Small intestine (tissue), 7 donors: ENCODE results near the gene SLC35A2. TPM values are rescaled to one million over a fixed set of nuclear protein-coding genes. Genes with fewer than 3 reads are reported as not detected.
"Not testable (repeated sequence)": the region's sequence is repeated elsewhere in the genome, so short reads cannot be mapped to it uniquely, and the experiment has no call there.

ENCODE experiments used
- DNase-seq, 2 donors: peaks; one replicate each; pipeline versions ENCODE4 v3.0.0 to v3.0.0-alpha.2; 2013
- FAIRE-seq: peaks from 2 replicates; lab custom pipeline; 2012; peaks lifted over from hg19 to GRCh38; lab: Jason Lieb, UNC
- H3K27ac ChIP-seq, 3 donors: one replicate each; pipeline ENCODE4 v1.5.1; 2013; ENCODE audit warnings: low read length in 2 of 3, mild to moderate bottlenecking in 2 of 3, control low read depth in 1 of 3, inconsistent platforms in 1 of 3, low read depth in 1 of 3, moderate library complexity in 1 of 3
- H3K27me3 ChIP-seq, 3 donors: one replicate each; pipeline ENCODE4 v1.6.1; 2013; ENCODE audit warnings: low read length in 3 of 3, inconsistent platforms in 1 of 3; ENCODE audit not compliant: control insufficient read depth in 3 of 3, insufficient read depth in 3 of 3
- H3K36me3 ChIP-seq, 3 donors: one replicate each; pipeline ENCODE4 v1.6.1; 2013; ENCODE audit warnings: low read length in 3 of 3, inconsistent platforms in 1 of 3, low read depth in 1 of 3, mild to moderate bottlenecking in 1 of 3, moderate library complexity in 1 of 3; ENCODE audit not compliant: control insufficient read depth in 3 of 3, insufficient read depth in 2 of 3
- H3K4me1 ChIP-seq, 3 donors: one replicate each; pipeline ENCODE4 v1.6.1; 2013; ENCODE audit warnings: low read length in 2 of 3, inconsistent platforms in 1 of 3, low read depth in 1 of 3, mild to moderate bottlenecking in 1 of 3, moderate library complexity in 1 of 3; ENCODE audit not compliant: control insufficient read depth in 3 of 3, insufficient read depth in 2 of 3
- H3K4me3 ChIP-seq, 3 donors: one replicate each; pipeline ENCODE4 v1.5.1; 2013; ENCODE audit warnings: low read length in 3 of 3, control low read depth in 1 of 3, inconsistent platforms in 1 of 3, low read depth in 1 of 3, mild to moderate bottlenecking in 1 of 3, moderate library complexity in 1 of 3
- H3K9me3 ChIP-seq, 2 donors: one replicate each; pipeline ENCODE4 v1.6.1; 2013; ENCODE audit warnings: low read depth in 1 of 2, low read length in 1 of 2; ENCODE audit not compliant: control insufficient read depth in 2 of 2, insufficient read depth in 1 of 2
- WGBS, 3 donors: extraction: QIAGEN DNeasy Blood & Tissue Kit; methylation state at CpG; one replicate each; pipeline ENCODE4 v1.1.7; 2013; 5-methylcytosine and 5-hydroxymethylcytosine counted together
- polyA plus RNA-seq, 4 donors: library from polyadenylated mRNA; stranded (reverse) in 3 of 4; unstranded in 1 of 4; fragments of 200-250 nt in 3 of 4; fragments of 120-200 nt in 1 of 4; gene quantifications; one replicate each; pipeline versions ENCODE4 v1.2.1 to v1.2.3, GENCODE V29; 2013
- donor health status: healthy with polysubstance abuse.
- donor health status: control.
- donor health status: control.
- donor health status: Bipolar disorder and iron deficiency.
- donor health status: healthy.

Gene SLC35A2
- polyA plus RNA-seq, 4 donors, result 8.1 to 31.5 (median 19.1) TPM

DNA sequence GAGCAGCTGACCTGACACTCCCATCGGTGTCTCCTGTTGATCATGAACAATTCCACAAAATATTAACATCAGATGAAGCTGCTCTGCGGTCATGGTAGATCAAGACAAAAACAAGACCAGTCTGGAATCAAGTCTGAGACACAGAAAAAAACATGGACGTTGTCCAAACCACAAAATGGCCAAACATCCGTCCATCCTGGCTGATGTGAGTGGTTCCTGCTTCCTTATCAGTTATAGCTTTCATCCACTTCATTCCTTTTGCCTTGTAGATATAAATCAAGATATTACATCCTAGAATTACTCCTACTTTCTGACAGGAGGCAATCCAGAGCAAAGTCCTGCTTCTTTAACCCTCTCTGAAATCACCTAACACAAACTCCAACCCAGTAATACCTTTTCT is 47.2 kb downstream of the SLC35A2 start:
- no peaks in the 10 kb centered on the region for H3K27me3 ChIP-seq
- DNase-seq (no peak), FAIRE-seq (no peak)
- H3K27ac ChIP-seq, result no peak overlapping the region
- no peaks in the 10 kb centered on the region for H3K36me3 ChIP-seq
- no peaks in the 10 kb centered on the region for H3K9me3 ChIP-seq
- no peaks in the 10 kb centered on the region for H3K4me1 ChIP-seq
- no peak overlapping the region for H3K4me3 ChIP-seq
- 36 to 38% (median 36%) methylated on average over 4 of the region's 4 CpGs for WGBS, 3 donors

DNA sequence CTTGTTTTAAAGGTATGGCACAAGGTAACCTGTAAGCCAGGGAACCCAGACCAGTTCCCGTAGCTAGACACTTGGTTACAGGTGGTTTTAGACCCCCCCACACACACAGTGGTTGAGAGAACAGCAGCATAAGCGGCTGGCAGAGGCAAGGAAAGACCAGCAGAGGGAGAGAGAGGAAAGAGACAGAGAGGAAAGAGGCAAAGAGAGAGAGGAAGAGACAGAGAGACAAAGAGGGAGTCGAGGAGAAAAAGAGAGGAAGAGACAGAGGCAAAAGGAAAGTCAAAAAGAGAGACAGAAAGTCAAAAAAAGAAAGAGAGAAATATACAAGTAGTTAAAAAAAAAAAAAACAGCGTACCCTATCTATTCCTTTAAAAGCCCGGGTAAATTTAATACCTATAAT is 56.5 kb downstream of the SLC35A2 start:
- H3K4me1 ChIP-seq, result no peaks in the 10 kb centered on the region
- H3K36me3 ChIP-seq, result no peaks in the 10 kb centered on the region
- DNase-seq (peak; percentile 6 to 10), FAIRE-seq (no peak)
- H3K27ac ChIP-seq, result no peak overlapping the region
- H3K4me3 ChIP-seq, result no peak overlapping the region
- no peaks in the 10 kb centered on the region for H3K9me3 ChIP-seq
- H3K27me3 ChIP-seq, result no peaks in the 10 kb centered on the region
- WGBS, 3 donors, result 35 to 47% (median 45%) methylated on average over 5 of the region's 5 CpGs

DNA sequence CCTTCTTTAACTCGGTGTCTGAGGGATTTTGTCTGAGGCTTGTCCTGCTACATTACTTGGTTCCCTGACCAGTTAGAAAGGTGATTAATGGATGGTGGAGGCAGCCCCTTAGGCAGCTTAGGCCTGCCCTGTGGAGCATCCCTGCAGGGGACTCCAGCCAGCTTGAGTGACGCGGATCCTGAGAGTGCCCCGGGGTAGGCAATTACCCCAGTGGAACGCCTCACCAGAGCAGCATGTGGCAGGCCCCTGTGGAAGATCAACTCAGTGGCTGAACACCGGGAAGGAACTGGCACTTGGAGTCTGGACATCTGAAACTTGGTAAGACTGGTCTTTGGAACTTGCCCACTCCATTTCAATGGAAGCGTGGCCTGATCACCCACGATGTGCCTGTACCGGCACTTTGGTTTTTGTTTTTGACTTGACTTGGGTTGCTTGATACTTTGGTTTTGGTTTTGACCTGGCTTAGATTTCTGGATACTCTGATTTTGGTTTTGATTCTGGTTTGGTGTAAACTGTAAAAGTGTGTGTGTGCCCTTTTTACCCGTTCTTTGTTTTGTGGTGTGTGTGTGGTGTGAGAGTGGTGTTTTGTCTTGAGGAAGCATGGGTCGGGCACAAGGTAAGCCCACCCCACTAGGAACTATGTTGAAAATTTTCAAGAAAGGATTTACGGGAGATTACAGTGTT is 57.2 kb downstream of the SLC35A2 start:
- H3K9me3 ChIP-seq, FAIRE-seq, H3K36me3 ChIP-seq, DNase-seq, H3K27me3 ChIP-seq, H3K27ac ChIP-seq, H3K4me1 ChIP-seq, H3K4me3 ChIP-seq: not testable (repeated sequence)
- 88 to 92% (median 90%) methylated on average over 12 of the region's 12 CpGs for WGBS, 3 donors

DNA sequence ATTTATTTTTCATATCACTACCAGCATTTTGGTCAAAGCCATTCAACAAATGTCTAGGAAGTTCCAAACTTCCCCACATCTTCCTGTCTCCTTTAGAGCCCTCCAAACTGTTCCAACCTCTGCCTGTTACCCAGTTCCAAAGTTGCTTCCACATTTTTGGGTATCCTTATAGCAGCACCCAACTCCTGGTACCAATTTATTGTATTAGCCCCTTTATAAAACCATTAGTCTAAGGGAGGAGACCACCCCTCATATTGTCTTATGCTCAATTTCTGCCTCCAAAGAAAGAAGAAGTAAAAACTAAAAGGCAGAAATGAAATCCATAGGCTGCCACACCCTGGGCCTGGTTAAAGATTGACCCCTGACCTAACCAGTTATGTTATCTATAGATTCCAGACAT is 58.0 kb downstream of the SLC35A2 start:
- not testable (repeated sequence) for H3K27me3 ChIP-seq, H3K36me3 ChIP-seq, FAIRE-seq, H3K27ac ChIP-seq, DNase-seq, H3K4me1 ChIP-seq, H3K4me3 ChIP-seq, H3K9me3 ChIP-seq

Other genes with a start within 250 kb of the SLC35A2 start
- 1 to 10 TPM; 1.1 to 6.2 (median 4.8) TPM for gene WAS, start 227.8 kb downstream of the SLC35A2 start, polyA plus RNA-seq
- gene SUV39H1, start 214.9 kb downstream of the SLC35A2 start, polyA plus RNA-seq, result 1 to 10 TPM; 2.2 to 8.5 (median 4.3) TPM
- gene GLOD5, start 149.9 kb downstream of the SLC35A2 start, polyA plus RNA-seq, result 10 to 100 TPM in 3 of 4 donors, 1 to 10 TPM in 1; 4.4 to 56.1 (median 22.1) TPM
- gene GATA1, start 125.1 kb downstream of the SLC35A2 start, polyA plus RNA-seq, result under 1 TPM in 2 of 4 donors, not detected in 2; 0.09 to 0.32 TPM
- gene HDAC6, start 109.6 kb downstream of the SLC35A2 start, polyA plus RNA-seq, result 100 to 1,000 TPM in 2 of 4 donors, 10 to 100 TPM in 2; 51.5 to 110 (median 102) TPM
- under 1 TPM in 2 of 4 donors, not detected in 2; 0.07 to 0.09 TPM for gene ERAS, start 85.1 kb downstream of the SLC35A2 start, polyA plus RNA-seq
- 10 to 100 TPM in 2 of 4 donors, 1 to 10 TPM in 1, under 1 TPM in 1; 0.67 to 97.5 (median 13.5) TPM for gene PCSK1N, start 76.0 kb downstream of the SLC35A2 start, polyA plus RNA-seq
- 10 to 100 TPM; 43.3 to 72.5 (median 66.1) TPM for gene TIMM17B, start 13.9 kb downstream of the SLC35A2 start, polyA plus RNA-seq
- gene PQBP1, start 13.7 kb downstream of the SLC35A2 start, polyA plus RNA-seq, result 100 to 1,000 TPM in 2 of 4 donors, 10 to 100 TPM in 2; 77.8 to 186 (median 109) TPM
- gene PIM2, start 7.4 kb upstream of the SLC35A2 start, polyA plus RNA-seq, result 10 to 100 TPM in 2 of 4 donors, 1 to 10 TPM in 2; 2.9 to 35.1 (median 9.8) TPM
- 10 to 100 TPM; 28.3 to 57.5 (median 42.3) TPM for gene OTUD5, start 46.0 kb upstream of the SLC35A2 start, polyA plus RNA-seq
- gene KCND1, start 60.2 kb upstream of the SLC35A2 start, polyA plus RNA-seq, result 1 to 10 TPM in 2 of 4 donors, under 1 TPM in 2; 0.27 to 1.7 (median 0.78) TPM
- gene GRIPAP1, start 90.6 kb upstream of the SLC35A2 start, polyA plus RNA-seq, result 10 to 100 TPM; 18.1 to 43.1 (median 26.5) TPM
- gene TFE3, start 131.7 kb upstream of the SLC35A2 start, polyA plus RNA-seq, result 10 to 100 TPM; 23.3 to 27.4 (median 23.6) TPM
- 10 to 100 TPM in 3 of 4 donors, 1 to 10 TPM in 1; 5.7 to 26.8 (median 14.4) TPM for gene CCDC120, start 147.4 kb upstream of the SLC35A2 start, polyA plus RNA-seq
- 10 to 100 TPM in 1 of 4 donors, 1 to 10 TPM in 3; 1.3 to 12.8 (median 5.6) TPM for gene PRAF2, start 162.4 kb upstream of the SLC35A2 start, polyA plus RNA-seq
- 100 to 1,000 TPM in 1 of 4 donors, 10 to 100 TPM in 3; 47.3 to 122 (median 73.1) TPM for gene WDR45, start 168.2 kb upstream of the SLC35A2 start, polyA plus RNA-seq
- gene GPKOW, start 212.1 kb upstream of the SLC35A2 start, polyA plus RNA-seq, result 10 to 100 TPM; 17.6 to 22.2 (median 19.6) TPM